ENCODE results near the gene CCDC57. TPM values are rescaled to one million over a fixed set of nuclear protein-coding genes. Genes with fewer than 3 reads are reported as not detected.

CCDC57 gene
- total RNA-seq, 2 donors from 2014 or later = 19.4 to 58.1 TPM

DNA sequence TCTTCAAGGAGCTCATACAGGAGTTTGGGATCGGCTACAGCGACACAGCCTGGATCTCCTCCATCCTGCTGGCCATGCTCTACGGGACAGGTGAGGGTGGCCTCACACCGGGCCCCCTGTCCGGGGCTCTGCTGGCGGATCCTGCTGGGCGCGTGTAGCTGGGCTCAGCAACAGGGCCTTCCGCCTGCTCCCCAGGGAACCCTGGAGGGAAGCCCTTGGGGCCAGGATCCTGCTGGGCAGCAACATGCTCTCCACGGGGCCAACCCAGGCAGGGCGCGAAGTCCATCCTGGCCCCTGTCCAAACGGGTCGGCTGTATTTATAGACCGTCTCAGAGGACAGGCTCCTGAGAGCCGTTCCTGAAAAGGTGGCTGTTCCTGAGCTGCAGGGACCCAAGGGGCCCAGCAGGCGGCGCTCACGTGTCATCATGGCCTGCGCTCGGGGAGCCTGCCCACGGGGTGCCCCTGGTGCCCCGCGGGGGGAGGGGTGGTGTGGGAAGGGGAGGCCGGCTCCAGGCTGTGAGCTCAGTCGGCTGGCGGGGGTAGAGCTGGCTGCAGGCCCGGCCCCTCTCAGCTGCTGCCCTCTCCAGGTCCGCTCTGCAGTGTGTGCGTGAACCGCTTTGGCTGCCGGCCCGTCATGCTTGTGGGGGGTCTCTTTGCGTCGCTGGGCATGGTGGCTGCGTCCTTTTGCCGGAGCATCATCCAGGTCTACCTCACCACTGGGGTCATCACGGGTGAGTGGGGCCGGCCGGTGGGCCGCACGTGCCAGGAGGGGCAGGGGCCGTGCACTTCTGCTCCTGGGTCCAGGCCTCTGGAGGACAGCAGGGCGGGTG is 23.7 kb upstream of the CCDC57 start:
- Histone ChIP-seq H3K27ac (peak overlapping the region in 1 of 2 donors; percentile 40), H3K27me3 (replicated peaks; ENCODE audit: insufficient read depth) (no peaks in the 10 kb centered on the region), H3K4me1 (ENCODE audit: control insufficient read depth in 1 of 2, low read depth in 2 of 2) (peaks cover 43 to 59% of the 10 kb centered on the region in 2 donors), H3K36me3 (peaks cover 13% of the 10 kb centered on the region), H3K9me3 (no peaks in the 10 kb centered on the region), H3K4me3 (no peak overlapping the region)
- peak; percentile 93 for TF ChIP-seq CTCF (IDR thresholded peaks at IDR 0.05)
- ATAC-seq (ENCODE audit: insufficient number of reproducible peaks, low FRiP score, low read depth) (no peak), DNase-seq (ENCODE audit: low spot score) (no peak)

DNA sequence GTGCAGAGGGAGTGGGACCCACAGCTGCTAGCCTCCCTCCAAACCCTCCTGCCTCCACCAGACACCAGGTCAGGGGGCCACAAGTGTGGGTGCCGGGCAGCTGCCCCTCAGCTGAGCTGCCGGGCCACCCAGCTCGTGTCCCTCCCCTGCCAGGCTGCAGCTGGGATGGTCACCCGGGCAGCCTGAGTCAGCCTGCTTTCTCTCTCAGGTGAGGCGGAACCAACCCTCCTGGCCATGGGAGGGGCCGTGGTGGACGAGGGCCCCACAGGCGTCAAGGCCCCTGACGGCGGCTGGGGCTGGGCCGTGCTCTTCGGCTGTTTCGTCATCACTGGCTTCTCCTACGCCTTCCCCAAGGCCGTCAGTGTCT is 23.1 kb upstream of the CCDC57 start:
- DNase-seq (ENCODE audit: low spot score) = no peak
- Histone ChIP-seq H3K4me3 (no peak overlapping the region), H3K27ac (peak overlapping the region in 1 of 2 donors; percentile 40), H3K36me3 (peaks cover 13% of the 10 kb centered on the region), H3K4me1 (ENCODE audit: control insufficient read depth in 1 of 2, low read depth in 2 of 2) (peaks cover 39 to 57% of the 10 kb centered on the region in 2 donors), H3K27me3 (replicated peaks; ENCODE audit: insufficient read depth) (no peaks in the 10 kb centered on the region), H3K9me3 (no peaks in the 10 kb centered on the region)
- TF ChIP-seq CTCF (IDR thresholded peaks at IDR 0.05) = no peak
- ATAC-seq (ENCODE audit: insufficient number of reproducible peaks, low FRiP score, low read depth) = no peak

GRCh38 chr17:82235056-82235774 is 22.6 kb upstream of the CCDC57 start:
- no peaks in the 10 kb centered on the region for H3K27me3 ChIP-seq (replicated peaks; ENCODE audit: insufficient read depth)
- no peaks in the 10 kb centered on the region for H3K9me3 ChIP-seq
- H3K36me3 ChIP-seq = peaks cover 13% of the 10 kb centered on the region
- peaks cover 37 to 57% of the 10 kb centered on the region in 2 donors for H3K4me1 ChIP-seq (ENCODE audit: control insufficient read depth in 1 of 2, low read depth in 2 of 2)
- DNase-seq (ENCODE audit: low spot score) = no peak
- ATAC-seq (ENCODE audit: insufficient number of reproducible peaks, low FRiP score, low read depth) = no peak
- no peak overlapping the region for H3K4me3 ChIP-seq
- TF ChIP-seq CTCF (IDR thresholded peaks at IDR 0.05) = no peak
- H3K27ac ChIP-seq = no peak overlapping the region

- Histone ChIP-seq H3K4me1 (ENCODE audit: control insufficient read depth in 1 of 2, low read depth in 2 of 2) (peaks cover 29 to 56% of the 10 kb centered on the region in 2 donors), H3K27me3 (replicated peaks; ENCODE audit: insufficient read depth) (no peaks in the 10 kb centered on the region), H3K27ac (no peak overlapping the region), H3K9me3 (no peaks in the 10 kb centered on the region), H3K36me3 (peaks cover 6% of the 10 kb centered on the region), H3K4me3 (no peak overlapping the region)
- no peak for DNase-seq (ENCODE audit: low spot score)
- TF ChIP-seq CTCF (IDR thresholded peaks at IDR 0.05) = no peak
- no peak for ATAC-seq (ENCODE audit: insufficient number of reproducible peaks, low FRiP score, low read depth)
Measured at GRCh38 chr17:82234211-82235055, 21.8 kb upstream of the CCDC57 start.
